SK-N-MC (cell line): ENCODE results near the gene BMPR1A.

ENCODE experiments used
- EZH2 ChIP-seq: fragments of 200-600 bp; sonication (generic); IDR thresholded peaks from one replicate; pipeline ENCODE4 v1.6.1; 2017; ENCODE audit warnings: antibody characterized with exemption
- POLR2AphosphoS5 ChIP-seq: IDR thresholded peaks from 2 replicates; pipeline ENCODE4 v1.6.1; 2012; ENCODE audit warnings: mild to moderate bottlenecking, low read depth, low read length, borderline replicate concordance

DNA sequence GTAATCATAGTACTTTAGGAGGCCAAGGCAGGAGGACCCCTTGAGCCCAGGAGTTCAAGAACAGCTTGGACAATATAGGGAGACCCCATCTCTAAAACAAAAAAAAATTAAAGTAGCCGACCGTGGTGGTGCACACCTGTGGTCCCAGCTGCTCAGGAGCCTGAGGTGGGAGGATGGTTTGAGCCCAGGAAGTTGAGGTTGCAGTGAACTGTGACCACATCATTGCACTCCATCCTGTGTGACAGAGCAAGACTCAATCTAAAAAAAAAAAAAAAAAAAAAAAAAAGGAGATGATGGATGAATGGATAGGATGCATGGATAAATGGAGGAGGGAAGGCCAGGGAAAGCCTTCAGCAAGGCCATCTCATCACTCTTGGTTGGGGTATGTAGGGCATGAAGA, 33.4 kb upstream of the BMPR1A start:
- TF ChIP-seq POLR2AphosphoS5 (no peak), EZH2 (no peak)
